ENCODE measurements around the gene LRRN4CL.

- TF ChIP-seq, protein P1, sequence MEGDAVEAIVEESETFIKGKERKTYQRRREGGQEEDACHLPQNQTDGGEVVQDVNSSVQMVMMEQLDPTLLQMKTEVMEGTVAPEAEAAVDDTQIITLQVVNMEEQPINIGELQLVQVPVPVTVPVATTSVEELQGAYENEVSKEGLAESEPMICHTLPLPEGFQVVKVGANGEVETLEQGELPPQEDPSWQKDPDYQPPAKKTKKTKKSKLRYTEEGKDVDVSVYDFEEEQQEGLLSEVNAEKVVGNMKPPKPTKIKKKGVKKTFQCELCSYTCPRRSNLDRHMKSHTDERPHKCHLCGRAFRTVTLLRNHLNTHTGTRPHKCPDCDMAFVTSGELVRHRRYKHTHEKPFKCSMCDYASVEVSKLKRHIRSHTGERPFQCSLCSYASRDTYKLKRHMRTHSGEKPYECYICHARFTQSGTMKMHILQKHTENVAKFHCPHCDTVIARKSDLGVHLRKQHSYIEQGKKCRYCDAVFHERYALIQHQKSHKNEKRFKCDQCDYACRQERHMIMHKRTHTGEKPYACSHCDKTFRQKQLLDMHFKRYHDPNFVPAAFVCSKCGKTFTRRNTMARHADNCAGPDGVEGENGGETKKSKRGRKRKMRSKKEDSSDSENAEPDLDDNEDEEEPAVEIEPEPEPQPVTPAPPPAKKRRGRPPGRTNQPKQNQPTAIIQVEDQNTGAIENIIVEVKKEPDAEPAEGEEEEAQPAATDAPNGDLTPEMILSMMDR (IDR thresholded peaks at IDR 0.05; ENCODE audit: low read length) = no peak
- no peak for TF ChIP-seq EZH2 (IDR thresholded peaks at IDR 0.05; ENCODE audit: borderline replicate concordance, low read length)
These were observed 16.2 kb downstream of the LRRN4CL start for GRCh38 chr11:62673196-62673525.
